GM18858 (cell line): ENCODE results near the gene LMNA.
"Not testable (repeated sequence)": the region's sequence is repeated elsewhere in the genome, so short reads cannot be mapped to it uniquely, and the experiment has no call there.

Source experiments
- ATAC-seq: cut with Tn5 transposase; IDR thresholded peaks from one replicate; pipeline ENCODE4 v1.9.1; 2021; ENCODE audit not compliant: unreplicated experiment

LMNA gene

GRCh38 chr1:156120318-156120717 lies 5.8 kb downstream of the LMNA start:
- ATAC-seq, result no peak

GRCh38 chr1:156121005-156121404 lies 6.5 kb downstream of the LMNA start:
- not testable (repeated sequence) for ATAC-seq

GRCh38 chr1:156121457-156121856 lies 6.9 kb downstream of the LMNA start:
- no peak for ATAC-seq

GRCh38 chr1:156122086-156122485 lies 7.6 kb downstream of the LMNA start:
- no peak for ATAC-seq

- no peak for ATAC-seq
Measured at GRCh38 chr1:156122519-156123355, 8.2 kb downstream of the LMNA start.

GRCh38 chr1:156123356-156124196 lies 9.1 kb downstream of the LMNA start:
- no peak for ATAC-seq

GRCh38 chr1:156124557-156125483 lies 10.3 kb downstream of the LMNA start:
- ATAC-seq, result no peak

GRCh38 chr1:156125544-156125943 lies 11.0 kb downstream of the LMNA start:
- not testable (repeated sequence) for ATAC-seq

GRCh38 chr1:156126043-156126629 lies 11.6 kb downstream of the LMNA start:
- no peak for ATAC-seq

GRCh38 chr1:156126630-156127534 lies 12.4 kb downstream of the LMNA start:
- ATAC-seq, result no peak

GRCh38 chr1:156128308-156128653 lies 13.8 kb downstream of the LMNA start:
- ATAC-seq, result no peak

- ATAC-seq, result no peak
Measured at GRCh38 chr1:156128654-156129597, 14.4 kb downstream of the LMNA start.

- ATAC-seq, result no peak
Measured at GRCh38 chr1:156129687-156130577, 15.4 kb downstream of the LMNA start.

- ATAC-seq, result no peak
Measured at GRCh38 chr1:156130578-156130942, 16.0 kb downstream of the LMNA start.

GRCh38 chr1:156134716-156135435 lies 20.4 kb downstream of the LMNA start:
- no peak for ATAC-seq

GRCh38 chr1:156135930-156136871 lies 21.7 kb downstream of the LMNA start:
- no peak for ATAC-seq
